H1 (cell line): ENCODE data around the gene IGSF5. TPM values are rescaled to one million over a fixed set of nuclear protein-coding genes. Genes with fewer than 3 reads are reported as not detected.

Source experiments
- CTCF ChIA-PET: fragments of 300-600 bp; sonication (Branson Sonifier 250); formaldehyde crosslinking; loops from one replicate; lab custom pipeline; 2021; ENCODE audit not compliant: partially characterized antibody; lab: Charles Lee
- POLR2A ChIA-PET: fragments of 300-600 bp; sonication (Branson Sonifier 250); formaldehyde crosslinking; loops from one replicate; lab custom pipeline; 2021; ENCODE audit warnings: inconsistent platforms; ENCODE audit not compliant: partially characterized antibody; lab: Charles Lee
- DNase-seq, 2 experiments: peaks; one replicate each; pipeline versions ENCODE4 v3.0.0 to v3.0.0-alpha.2; 2010 to 2022; ENCODE audit warnings: low spot score in 2 of 2, low read depth in 1 of 2, mixed read lengths in 1 of 2
- FAIRE-seq: peaks from 2 replicates; lab custom pipeline; 2011; peaks lifted over from hg19 to GRCh38; lab: Jason Lieb, UNC
- H2AFZ ChIP-seq: 2 replicates; pipeline ENCODE4 v1.8.1; 2012; ENCODE audit warnings: low read length, inconsistent platforms
- H2AK5ac ChIP-seq: 2 replicates; pipeline ENCODE4 v1.6.1; 2013; ENCODE audit warnings: low read depth, low read length
- H2BK120ac ChIP-seq: replicated peaks from 2 replicates; pipeline ENCODE3; 2013; ENCODE audit warnings: low read depth, low read length, inconsistent platforms
- H2BK12ac ChIP-seq: 2 replicates; pipeline ENCODE4 v1.6.1; 2013; ENCODE audit warnings: low read depth, low read length
- H2BK15ac ChIP-seq: 2 replicates; pipeline ENCODE4 v1.6.1; 2013; ENCODE audit warnings: low read length
- H2BK20ac ChIP-seq: 2 replicates; pipeline ENCODE4 v1.6.1; 2013; ENCODE audit warnings: low read length
- H2BK5ac ChIP-seq: 2 replicates; pipeline ENCODE4 v1.6.1; 2013; ENCODE audit warnings: low read depth, low read length
- H3K14ac ChIP-seq: 2 replicates; pipeline ENCODE4 v1.6.1; 2013; ENCODE audit warnings: inconsistent platforms; ENCODE audit not compliant: insufficient read length
- H3K18ac ChIP-seq: 2 replicates; pipeline ENCODE4 v1.6.1; 2013; ENCODE audit warnings: low read length; ENCODE audit errors: extremely low read depth
- H3K23ac ChIP-seq: 2 replicates; pipeline ENCODE4 v1.6.1; 2013; ENCODE audit warnings: inconsistent platforms; ENCODE audit not compliant: insufficient read length
- H3K23me2 ChIP-seq: 2 replicates; pipeline ENCODE4 v1.6.1; 2013; ENCODE audit warnings: low read depth, low read length
- H3K27ac ChIP-seq: 2 replicates; pipeline ENCODE4 v1.6.1; 2011; ENCODE audit warnings: low read depth, low read length, inconsistent platforms
- H3K27me3 ChIP-seq, 4 experiments: replicated peaks in 1 of 4; 1 replicate in 1 of 4; 2 replicates in 3 of 4; pipeline versions ENCODE4 v1.6.1 to v1.8.1; 2011 to 2013; ENCODE audit warnings: low read length in 3 of 4, mild to moderate bottlenecking in 3 of 4, inconsistent platforms in 2 of 4, mixed read lengths in 2 of 4, moderate library complexity in 1 of 4; ENCODE audit not compliant: control insufficient read depth in 3 of 4, insufficient read depth in 3 of 4; ENCODE audit errors: extremely low read depth in 1 of 4
- H3K36me3 ChIP-seq, 4 experiments: 2 replicates each; pipeline versions ENCODE4 v1.6.1 to v1.8.1; 2011 to 2013; ENCODE audit warnings: mild to moderate bottlenecking in 4 of 4, low read length in 3 of 4, moderate library complexity in 2 of 4, control low read depth in 1 of 4, inconsistent platforms in 1 of 4; ENCODE audit not compliant: insufficient read depth in 4 of 4, control insufficient read depth in 2 of 4
- H3K4ac ChIP-seq: replicated peaks from 2 replicates; pipeline ENCODE3; 2013; ENCODE audit warnings: low read length, low read depth, mixed read lengths, inconsistent platforms; ENCODE audit not compliant: insufficient read length
- H3K4me1 ChIP-seq, 4 experiments: replicated peaks in 1 of 4; 1 replicate in 1 of 4; 2 replicates in 3 of 4; pipeline versions ENCODE4 v1.6.1 to v1.8.1; 2011 to 2013; ENCODE audit warnings: low read length in 3 of 4, inconsistent platforms in 2 of 4, mixed read lengths in 1 of 4; ENCODE audit not compliant: insufficient read depth in 4 of 4, control insufficient read depth in 3 of 4
- H3K4me2 ChIP-seq, 2 experiments: 2 replicates each; pipeline versions ENCODE4 v1.6.1 to v1.8.1; 2011 to 2013; ENCODE audit warnings: low read depth in 2 of 2, low read length in 2 of 2, control low read depth in 1 of 2, inconsistent platforms in 1 of 2, mild to moderate bottlenecking in 1 of 2; ENCODE audit not compliant: insufficient read depth in 1 of 2
- H3K4me3 ChIP-seq, 4 experiments: fragments of 200-600, 300-600 bp in 1 of 4; sonication (generic), shearing (Covaris generic), sonication (Bioruptor Twin) in 1 of 4; 2 replicates each; pipeline versions ENCODE4 v1.5.1 to v1.8.1; 2011 to 2016; ENCODE audit warnings: low read length in 4 of 4, low read depth in 3 of 4, control low read depth in 2 of 4, inconsistent platforms in 2 of 4, mild to moderate bottlenecking in 2 of 4, mixed read lengths in 1 of 4, moderate library complexity in 1 of 4; ENCODE audit not compliant: insufficient read depth in 2 of 4; ENCODE audit errors: extremely low read depth in 1 of 4
- H3K56ac ChIP-seq: replicated peaks from 2 replicates; pipeline ENCODE3; 2013; ENCODE audit warnings: low read depth, mild to moderate bottlenecking, mixed read lengths, low read length, inconsistent platforms; ENCODE audit not compliant: insufficient read length
- H3K79me1 ChIP-seq: 2 replicates; pipeline ENCODE4 v1.6.1; 2013; ENCODE audit warnings: low read depth, low read length, control low read depth
- H3K79me2 ChIP-seq, 2 experiments: 2 replicates each; pipeline versions ENCODE4 v1.6.1 to v1.8.1; 2012 to 2013; ENCODE audit warnings: low read length in 2 of 2, mild to moderate bottlenecking in 2 of 2, inconsistent platforms in 1 of 2; ENCODE audit not compliant: insufficient read depth in 2 of 2, control insufficient read depth in 1 of 2
- H3K9ac ChIP-seq, 4 experiments: replicated peaks in 1 of 4; 1 replicate in 1 of 4; 2 replicates in 3 of 4; pipeline versions ENCODE4 v1.6.1 to v1.8.1; 2011 to 2013; ENCODE audit warnings: low read depth in 3 of 4, low read length in 3 of 4, control low read depth in 2 of 4, mild to moderate bottlenecking in 2 of 4, moderate library complexity in 2 of 4, inconsistent platforms in 1 of 4; ENCODE audit errors: extremely low read depth in 1 of 4
- H3K9me3 ChIP-seq, 2 experiments: 2 replicates each; pipeline versions ENCODE4 v1.6.1 to v1.8.1; 2012 to 2013; ENCODE audit warnings: mild to moderate bottlenecking in 2 of 2, moderate library complexity in 2 of 2, control low read depth in 1 of 2, inconsistent platforms in 1 of 2, low read depth in 1 of 2, low read length in 1 of 2, mixed read lengths in 1 of 2; ENCODE audit not compliant: insufficient read depth in 2 of 2
- H4K20me1 ChIP-seq, 2 experiments: replicated peaks in 1 of 2; 2 replicates each; pipeline versions ENCODE3 to v1.8.1; 2011 to 2013; ENCODE audit warnings: inconsistent platforms in 2 of 2, low read length in 2 of 2, mild to moderate bottlenecking in 1 of 2; ENCODE audit not compliant: insufficient read depth in 2 of 2, control insufficient read depth in 1 of 2
- H4K5ac ChIP-seq: 2 replicates; pipeline ENCODE4 v1.6.1; 2013; ENCODE audit warnings: low read length, low read depth, mixed read lengths, inconsistent platforms; ENCODE audit not compliant: insufficient read length
- H4K8ac ChIP-seq: 2 replicates; pipeline ENCODE4 v1.8.0; 2013; ENCODE audit warnings: mild to moderate bottlenecking, moderate library complexity, low read length, inconsistent platforms; ENCODE audit not compliant: insufficient read depth; ENCODE audit errors: extremely low read depth
- H4K91ac ChIP-seq: replicated peaks from 2 replicates; pipeline ENCODE3; 2013; ENCODE audit warnings: low read length, mixed read lengths, inconsistent platforms; ENCODE audit not compliant: insufficient read length
- CHD2 ChIP-seq: IDR thresholded peaks from 2 replicates; pipeline ENCODE4 v1.6.1; 2012; ENCODE audit warnings: low read length, improper control_type of control experiment
- CTCF ChIP-seq, 3 experiments: IDR thresholded peaks; 1 replicate in 2 of 3; 2 replicates in 1 of 3; pipeline versions ENCODE4 v1.5.1 to v1.6.1; 2011; ENCODE audit warnings: low read length in 3 of 3, mild to moderate bottlenecking in 3 of 3, inconsistent platforms in 2 of 3, low read depth in 1 of 3, moderate library complexity in 1 of 3; ENCODE audit not compliant: insufficient read depth in 1 of 3; ENCODE audit errors: control extremely low read depth in 1 of 3
- GABPA ChIP-seq: IDR thresholded peaks from 2 replicates; pipeline ENCODE4 v1.6.1; 2011; ENCODE audit warnings: mild to moderate bottlenecking, low read length, moderate library complexity, borderline replicate concordance; ENCODE audit not compliant: insufficient read depth
- HDAC6 ChIP-seq: IDR thresholded peaks from one replicate; pipeline ENCODE4 v1.7.1; 2012; ENCODE audit warnings: low read depth, mild to moderate bottlenecking, inconsistent platforms, low read length, moderate library complexity
- RBBP5 ChIP-seq: IDR thresholded peaks from 2 replicates; pipeline ENCODE4 v1.7.1; 2012; ENCODE audit warnings: low read depth, mild to moderate bottlenecking, inconsistent platforms, low read length, moderate library complexity, borderline replicate concordance
- SRF ChIP-seq: IDR thresholded peaks from 2 replicates; pipeline ENCODE4 v1.6.1; 2011; ENCODE audit warnings: mild to moderate bottlenecking, low read depth, low read length, moderate library complexity
- TBP ChIP-seq: IDR thresholded peaks from 2 replicates; pipeline ENCODE4 v1.6.1; 2011; ENCODE audit warnings: low read depth, low read length, improper control_type of control experiment
- WGBS, 2 experiments: shearing (Covaris generic) in 1 of 2; methylation state at CpG; one replicate each; pipeline versions ENCODE4 v1.1.6 to v1.1.7; 2013 to 2015; ENCODE audit warnings: low lambda C conversion rate in 2 of 2, mixed read lengths in 2 of 2, inconsistent platforms in 1 of 2, low coverage in 1 of 2, missing lambda C conversion rate in 1 of 2; ENCODE audit not compliant: insufficient replicate concordance in 2 of 2, insufficient coverage in 1 of 2, insufficient read length in 1 of 2; ENCODE audit errors: extremely low coverage in 1 of 2, missing lambda C conversion rate in 1 of 2; 5-methylcytosine and 5-hydroxymethylcytosine counted together
- polyA plus RNA-seq, 7 experiments: library from polyadenylated mRNA; depleted of rRNA in 3 of 7; stranded (reverse) in 5 of 7; unstranded in 2 of 7; fragments of >200 nt in 5 of 7; fragments of 200-250 nt in 2 of 7; gene quantifications; 1 replicate in 5 of 7; 2 replicates in 1 of 7; 4 replicates in 1 of 7; pipeline versions ENCODE4 v1.2.1 to v1.2.3, GENCODE V29; 2011 to 2013; ENCODE audit warnings: missing spikeins in 2 of 7, mixed read lengths in 2 of 7
- total RNA-seq: library from RNA; stranded (reverse); fragmentation: NEBNext Ultra II Directional; extraction: Animal tissue kit (Norgen Biotek cat#: 25700); gene quantifications from 2 replicates; pipeline ENCODE4 v1.2.1, GENCODE V29; 2021

The IGSF5 gene
- total and polyA plus RNA-seq, 2 of the 8 experiments (the other 6 are each of a cell fraction or from before 2014, with no cell fraction given): 4.4 to 5.4 TPM

- Histone ChIP-seq H3K4ac (no peak overlapping the region), H4K8ac (no peak overlapping the region), H3K9ac (no peak overlapping the region), H3K14ac (no peak overlapping the region), H2AFZ (no peak overlapping the region), H3K56ac (no peak overlapping the region), H3K79me2 (no peaks in the 10 kb centered on the region), H3K4me3 (no peak overlapping the region), H3K23me2 (no peaks in the 10 kb centered on the region), H3K27me3 (no peaks in the 10 kb centered on the region), H3K23ac (no peak overlapping the region), H2AK5ac (no peak overlapping the region), H2BK15ac (no peak overlapping the region), H4K91ac (no peak overlapping the region), H3K27ac (no peak overlapping the region), H3K36me3 (peaks cover 0 to 8% (median 0%) of the 10 kb centered on the region in 4 experiments; a peak in 2 of 8 replicates), H2BK12ac (no peak overlapping the region), H2BK20ac (no peak overlapping the region), H3K4me1 (no peaks in the 10 kb centered on the region), H3K79me1 (no peaks in the 10 kb centered on the region), H3K4me2 (no peak overlapping the region), H3K18ac (no peak overlapping the region), H4K5ac (no peak overlapping the region), H2BK5ac (no peak overlapping the region), H2BK120ac (no peak overlapping the region), H3K9me3 (peaks cover 10 to 12% of the 10 kb centered on the region in 2 experiments), H4K20me1 (no peaks in the 10 kb centered on the region)
- CTCF ChIA-PET: interaction anchor here (1.3 to 3.1 kb wide), 3 partner anchors 8 to 324 kb away, joined by 4 to 9 read pairs (median 6); partner anchors contain the start of gene PCP4
- FAIRE-seq (no peak), DNase-seq (no peak)
- TF ChIP-seq RBBP5 (no peak), CHD2 (no peak), CTCF (IDR thresholded peaks at IDR 0.05; ENCODE audit: control extremely low read depth in 1 of 3, insufficient read depth in 1 of 3, low read depth in 1 of 3, low read length in 3 of 3) (no peak), HDAC6 (no peak), SRF (no peak), GABPA (no peak), TBP (no peak)
- 89% methylated on average over 8 of the region's 8 CpGs; no CpG with 5 or more reads in 1 of the 2 experiments for WGBS, 2 experiments
- POLR2A ChIA-PET: no interaction called here
Observed at GRCh38 chr21:39796466-39796865, 51.5 kb downstream of the IGSF5 start.
